K562 (cell line): ENCODE data around the gene FRMPD1. TPM values are rescaled to one million over a fixed set of nuclear protein-coding genes. Genes with fewer than 3 reads are reported as not detected.

Experiments used
- BRCA1 ChIP-seq, 2 experiments: fragments of 450-650 bp in 1 of 2; sonication (generic) in 1 of 2; formaldehyde crosslinking in 1 of 2; IDR thresholded peaks; 2 replicates each; pipeline versions ENCODE4 v1.5.0 to v1.6.1; 2017 to 2020; ENCODE audit warnings: mild to moderate bottlenecking in 1 of 2, missing genetic modification reagents in 1 of 2
- CBFA2T2 ChIP-seq: fragments of 450-650 bp; conservative IDR thresholded peaks from 2 replicates; pipeline ENCODE4 v1.6.1; 2017; ENCODE audit warnings: mild to moderate bottlenecking
- CTBP1 ChIP-seq: fragments of 450-650 bp; IDR thresholded peaks from 2 replicates; pipeline ENCODE4 v1.6.1; 2016; ENCODE audit warnings: borderline replicate concordance
- DMBX1 ChIP-seq: fragments of 250-450 bp; sonication (Bioruptor Pico); IDR thresholded peaks from 2 replicates; pipeline ENCODE4 v1.8.0; 2022; ENCODE audit warnings: inconsistent platforms, mild to moderate bottlenecking, moderate library complexity, borderline replicate concordance
- DPF2 ChIP-seq: fragments of 450-650 bp; IDR thresholded peaks from 2 replicates; pipeline ENCODE4 v1.6.1; 2016
- EZH2 ChIP-seq: IDR thresholded peaks from 2 replicates; pipeline ENCODE4 v1.6.1; 2012; ENCODE audit warnings: low read depth, mild to moderate bottlenecking, inconsistent platforms, low read length, borderline replicate concordance
- GATAD2B ChIP-seq: fragments of 450-650 bp; IDR thresholded peaks from 2 replicates; pipeline ENCODE4 v1.6.1; 2017; ENCODE audit warnings: mild to moderate bottlenecking, borderline replicate concordance
- KHSRP ChIP-seq: fragments of 450-650 bp; IDR thresholded peaks from 2 replicates; pipeline ENCODE4 v1.6.1; 2017
- MEIS2 ChIP-seq: fragments of 450-650 bp; IDR thresholded peaks from 2 replicates; pipeline ENCODE4 v1.6.1; 2014; ENCODE audit warnings: mild to moderate bottlenecking; ENCODE audit not compliant: partially characterized antibody
- NFIX ChIP-seq: fragments of 250-450 bp; sonication (Bioruptor Pico); IDR thresholded peaks from 2 replicates; pipeline ENCODE4 v1.4.0; 2020; ENCODE audit warnings: low read depth, mild to moderate bottlenecking, moderate library complexity
- PRMT5 ChIP-seq: sonication (generic); formaldehyde crosslinking; IDR thresholded peaks from 2 replicates; pipeline ENCODE4 v1.5.0; 2020; ENCODE audit warnings: missing genetic modification reagents
- SMAD3 ChIP-seq: fragments of 450-650 bp; formaldehyde crosslinking; conservative IDR thresholded peaks from 2 replicates; pipeline ENCODE4 v1.4.0; 2020; ENCODE audit warnings: mild to moderate bottlenecking
- SPI1 ChIP-seq: IDR thresholded peaks from 2 replicates; pipeline ENCODE4 v1.6.1; 2011; ENCODE audit warnings: low read depth, low read length, control low read depth, borderline replicate concordance
- SRF ChIP-seq, 2 experiments: fragments of 250-450, 450-650 bp in 1 of 2; sonication (Bioruptor Pico) in 1 of 2; sonication (generic) in 1 of 2; formaldehyde crosslinking; IDR thresholded peaks; 2 replicates each; pipeline versions ENCODE4 v1.5.0 to v1.5.1; 2020 to 2022; ENCODE audit warnings: mild to moderate bottlenecking in 1 of 2, missing genetic modification reagents in 1 of 2
- STAT5A ChIP-seq: IDR thresholded peaks from 2 replicates; pipeline ENCODE4 v1.6.1; 2012; ENCODE audit warnings: low read length, inconsistent platforms, borderline replicate concordance
- TAL1 ChIP-seq: fragments of 450-650 bp; IDR thresholded peaks from 2 replicates; pipeline ENCODE4 v1.6.1; 2016; ENCODE audit warnings: mild to moderate bottlenecking
- ZBED1 ChIP-seq: IDR thresholded peaks from 2 replicates; pipeline ENCODE4 v1.6.1; 2014
- ZNF197 ChIP-seq: fragments of 200-800 bp; sonication (Bioruptor generic); IDR thresholded peaks from 2 replicates; pipeline ENCODE4 v1.6.1; 2016; ENCODE audit warnings: low read depth, missing genetic modification characterization, missing compliant biosample characterization
- ZNF263 ChIP-seq: sonication (generic); formaldehyde crosslinking; IDR thresholded peaks from 2 replicates; pipeline ENCODE4 v1.8.0; 2022; ENCODE audit warnings: mild to moderate bottlenecking, missing genetic modification reagents, borderline replicate concordance
- ZNF347 ChIP-seq: fragments of 450-650 bp; formaldehyde crosslinking; IDR thresholded peaks from 2 replicates; pipeline ENCODE4 v1.4.0; 2020; ENCODE audit warnings: low read depth, mild to moderate bottlenecking, moderate library complexity
- ZNF586 ChIP-seq: fragments of 450-650 bp; formaldehyde crosslinking; conservative IDR thresholded peaks from 2 replicates; pipeline ENCODE4 v1.4.0; 2020; ENCODE audit warnings: mild to moderate bottlenecking, moderate library complexity
- ZNF644 ChIP-seq: fragments of 200-800 bp; sonication (Bioruptor generic); IDR thresholded peaks from 2 replicates; pipeline ENCODE4 v1.6.1; 2016; ENCODE audit warnings: low read depth, missing genetic modification characterization, missing compliant biosample characterization
- polyA plus RNA-seq, 8 experiments: library from polyadenylated mRNA; depleted of rRNA in 4 of 8; stranded (reverse) in 5 of 8; unstranded in 3 of 8; fragments of >200 nt; fragmentation: Nextera tagmentation in 2 of 8; fragmentation: Illumina TruSeq in 1 of 8; extraction: Ambion mirVana in 2 of 8; extraction: Trizol in 1 of 8; gene quantifications; 2 replicates each; pipeline versions ENCODE4 v1.2.1 to v1.2.3, GENCODE V29; 2011 to 2014; ENCODE audit warnings: inconsistent platforms in 1 of 8, missing spikeins in 1 of 8
- total RNA-seq, 7 experiments: library from RNA; depleted of rRNA in 6 of 7; stranded (reverse); fragments of >200 nt in 6 of 7; fragmentation: Illumina TruSeq in 2 of 7; extraction: Trizol in 2 of 7; gene quantifications; 2 replicates each; pipeline versions ENCODE4 v1.2.1 to v1.2.3, GENCODE V29; 2011 to 2021; ENCODE audit warnings: low replicate concordance in 1 of 7
- TF ChIP-seq, protein P1 (sequence below): fragments of 450-650 bp; IDR thresholded peaks from 2 replicates; pipeline ENCODE4 v1.6.1; 2016
- TF ChIP-seq, protein P2 (sequence below), 3 experiments: IDR thresholded peaks in 2 of 3; conservative IDR thresholded peaks in 1 of 3; 2 replicates each; pipeline ENCODE4 v1.5.1; 2011 to 2012; ENCODE audit warnings: low read length in 3 of 3, mild to moderate bottlenecking in 3 of 3, control low read depth in 2 of 3, improper control_type of control experiment in 1 of 3, inconsistent platforms in 1 of 3, low read depth in 1 of 3, mixed read lengths in 1 of 3, moderate library complexity in 1 of 3; ENCODE audit not compliant: insufficient read depth in 2 of 3
- TF ChIP-seq, protein P3 (sequence below): IDR thresholded peaks from 2 replicates; pipeline ENCODE4 v1.6.1; 2011; ENCODE audit not compliant: insufficient read length; ENCODE audit errors: extremely low read depth
- TF ChIP-seq, protein P4 (sequence below): fragments of 200-800 bp; sonication (Bioruptor generic); IDR thresholded peaks from 2 replicates; pipeline ENCODE4 v1.6.1; 2017; ENCODE audit warnings: missing genetic modification characterization, missing compliant biosample characterization

The FRMPD1 gene
- total and polyA plus RNA-seq, 9 of the 15 experiments (the other 6 are each of a cell fraction or from before 2014, with no cell fraction given) = not detected

DNA sequence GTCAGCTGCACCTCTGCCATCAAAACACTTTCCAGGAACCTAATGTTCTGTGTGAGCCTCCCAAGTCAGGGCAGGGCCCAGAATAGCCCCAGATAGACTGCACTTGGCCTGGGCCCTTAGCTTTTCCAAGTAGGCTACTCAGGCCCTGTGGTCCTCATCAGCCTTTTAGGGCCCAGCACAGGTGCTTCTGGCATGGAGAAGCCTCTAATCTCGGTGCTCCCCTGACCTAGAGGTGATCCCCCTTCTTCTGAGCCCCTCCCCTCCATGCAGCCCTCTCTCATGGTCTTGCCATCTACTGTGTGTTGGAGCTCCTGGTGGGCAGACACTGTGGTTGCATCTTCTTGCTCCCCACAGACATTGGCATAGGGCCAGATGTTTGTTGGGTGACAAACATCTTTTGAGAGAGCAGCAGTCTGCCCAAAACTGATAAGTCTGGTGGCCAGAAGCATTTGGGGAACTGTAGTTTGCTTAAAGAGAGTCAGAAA lies 28.1 kb downstream of the FRMPD1 start (continued):
- TF ChIP-seq MEIS2 (peak; percentile 11), BRCA1 (IDR thresholded peaks at IDR 0.05) (no peak), BRCA1 (CRISPR knock-in tag; IDR thresholded peaks at IDR 0.05) (no peak), ZBED1 (no peak), STAT5A (peak; percentile 32; the same call in 1 of the 2 replicates), TAL1 (peak; percentile 78), KHSRP (no peak), DMBX1 (CRISPR knock-in tag) (no peak), ZNF644 (tag) (0 out of 2 replicates have a peak, but pooled peaks have one; percentile 38), GATAD2B (no peak), ZNF347 (CRISPR knock-in tag) (no peak), NFIX (CRISPR knock-in tag) (peak; percentile 78), ZNF263 (CRISPR knock-in tag) (peak; percentile 84), CBFA2T2 (peak; percentile 62), EZH2 (no peak), ZNF197 (CRISPR knock-in tag) (0 out of 2 replicates have a peak, but pooled peaks have one; percentile 29), CTBP1 (peak; percentile 56; the same call in 1 of the 2 replicates), SRF (CRISPR knock-in tag; IDR thresholded peaks at IDR 0.05) (no peak), DPF2 (peak; percentile 63; the same call in 1 of the 2 replicates), PRMT5 (CRISPR knock-in tag) (no peak), SPI1 (peak; percentile 46), SMAD3 (CRISPR knock-in tag) (no peak), ZNF586 (CRISPR knock-in tag) (no peak)
- TF ChIP-seq, protein P1, sequence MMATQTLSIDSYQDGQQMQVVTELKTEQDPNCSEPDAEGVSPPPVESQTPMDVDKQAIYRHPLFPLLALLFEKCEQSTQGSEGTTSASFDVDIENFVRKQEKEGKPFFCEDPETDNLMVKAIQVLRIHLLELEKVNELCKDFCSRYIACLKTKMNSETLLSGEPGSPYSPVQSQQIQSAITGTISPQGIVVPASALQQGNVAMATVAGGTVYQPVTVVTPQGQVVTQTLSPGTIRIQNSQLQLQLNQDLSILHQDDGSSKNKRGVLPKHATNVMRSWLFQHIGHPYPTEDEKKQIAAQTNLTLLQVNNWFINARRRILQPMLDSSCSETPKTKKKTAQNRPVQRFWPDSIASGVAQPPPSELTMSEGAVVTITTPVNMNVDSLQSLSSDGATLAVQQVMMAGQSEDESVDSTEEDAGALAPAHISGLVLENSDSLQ = peak; percentile 22; the same call in 1 of the 2 replicates
- TF ChIP-seq, protein P2, sequence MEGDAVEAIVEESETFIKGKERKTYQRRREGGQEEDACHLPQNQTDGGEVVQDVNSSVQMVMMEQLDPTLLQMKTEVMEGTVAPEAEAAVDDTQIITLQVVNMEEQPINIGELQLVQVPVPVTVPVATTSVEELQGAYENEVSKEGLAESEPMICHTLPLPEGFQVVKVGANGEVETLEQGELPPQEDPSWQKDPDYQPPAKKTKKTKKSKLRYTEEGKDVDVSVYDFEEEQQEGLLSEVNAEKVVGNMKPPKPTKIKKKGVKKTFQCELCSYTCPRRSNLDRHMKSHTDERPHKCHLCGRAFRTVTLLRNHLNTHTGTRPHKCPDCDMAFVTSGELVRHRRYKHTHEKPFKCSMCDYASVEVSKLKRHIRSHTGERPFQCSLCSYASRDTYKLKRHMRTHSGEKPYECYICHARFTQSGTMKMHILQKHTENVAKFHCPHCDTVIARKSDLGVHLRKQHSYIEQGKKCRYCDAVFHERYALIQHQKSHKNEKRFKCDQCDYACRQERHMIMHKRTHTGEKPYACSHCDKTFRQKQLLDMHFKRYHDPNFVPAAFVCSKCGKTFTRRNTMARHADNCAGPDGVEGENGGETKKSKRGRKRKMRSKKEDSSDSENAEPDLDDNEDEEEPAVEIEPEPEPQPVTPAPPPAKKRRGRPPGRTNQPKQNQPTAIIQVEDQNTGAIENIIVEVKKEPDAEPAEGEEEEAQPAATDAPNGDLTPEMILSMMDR (IDR thresholded peaks at IDR 0.05 in 2 of 3, conservative IDR thresholded peaks at IDR 0.05 in 1 of 3; ENCODE audit: insufficient read depth in 2 of 3, low read depth in 1 of 3, low read length in 3 of 3) = peak; percentile 31 to 47 (median 34); a peak in 4 of 6 replicates
- TF ChIP-seq, protein P3, sequence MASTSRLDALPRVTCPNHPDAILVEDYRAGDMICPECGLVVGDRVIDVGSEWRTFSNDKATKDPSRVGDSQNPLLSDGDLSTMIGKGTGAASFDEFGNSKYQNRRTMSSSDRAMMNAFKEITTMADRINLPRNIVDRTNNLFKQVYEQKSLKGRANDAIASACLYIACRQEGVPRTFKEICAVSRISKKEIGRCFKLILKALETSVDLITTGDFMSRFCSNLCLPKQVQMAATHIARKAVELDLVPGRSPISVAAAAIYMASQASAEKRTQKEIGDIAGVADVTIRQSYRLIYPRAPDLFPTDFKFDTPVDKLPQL = no peak
- TF ChIP-seq, protein P4, sequence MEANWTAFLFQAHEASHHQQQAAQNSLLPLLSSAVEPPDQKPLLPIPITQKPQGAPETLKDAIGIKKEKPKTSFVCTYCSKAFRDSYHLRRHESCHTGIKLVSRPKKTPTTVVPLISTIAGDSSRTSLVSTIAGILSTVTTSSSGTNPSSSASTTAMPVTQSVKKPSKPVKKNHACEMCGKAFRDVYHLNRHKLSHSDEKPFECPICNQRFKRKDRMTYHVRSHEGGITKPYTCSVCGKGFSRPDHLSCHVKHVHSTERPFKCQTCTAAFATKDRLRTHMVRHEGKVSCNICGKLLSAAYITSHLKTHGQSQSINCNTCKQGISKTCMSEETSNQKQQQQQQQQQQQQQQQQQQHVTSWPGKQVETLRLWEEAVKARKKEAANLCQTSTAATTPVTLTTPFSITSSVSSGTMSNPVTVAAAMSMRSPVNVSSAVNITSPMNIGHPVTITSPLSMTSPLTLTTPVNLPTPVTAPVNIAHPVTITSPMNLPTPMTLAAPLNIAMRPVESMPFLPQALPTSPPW (CRISPR knock-in tag) = peak; percentile 53
